ENCODE measurements around the gene NCF2.

NCF2 gene

DNA sequence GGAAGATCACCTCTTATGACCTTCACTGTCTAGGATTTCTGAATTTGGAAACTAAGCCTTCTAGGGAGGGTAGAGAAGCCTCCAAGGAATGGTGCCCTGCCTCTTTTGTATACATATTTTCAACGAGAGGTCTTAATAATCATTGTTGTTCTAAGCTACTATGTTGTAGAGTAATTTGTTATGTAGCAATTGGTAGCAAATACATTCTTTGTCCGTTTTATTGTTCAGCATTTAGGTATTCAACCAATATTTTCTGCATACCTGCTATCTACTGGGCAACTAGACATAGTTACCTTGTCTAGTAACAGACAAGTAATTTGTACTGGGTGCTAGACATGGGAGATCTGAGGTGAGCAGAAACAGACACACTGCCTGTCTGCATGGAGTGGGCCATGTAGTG lies 20.8 kb upstream of the NCF2 start:
- no peak for DNase-seq

DNA sequence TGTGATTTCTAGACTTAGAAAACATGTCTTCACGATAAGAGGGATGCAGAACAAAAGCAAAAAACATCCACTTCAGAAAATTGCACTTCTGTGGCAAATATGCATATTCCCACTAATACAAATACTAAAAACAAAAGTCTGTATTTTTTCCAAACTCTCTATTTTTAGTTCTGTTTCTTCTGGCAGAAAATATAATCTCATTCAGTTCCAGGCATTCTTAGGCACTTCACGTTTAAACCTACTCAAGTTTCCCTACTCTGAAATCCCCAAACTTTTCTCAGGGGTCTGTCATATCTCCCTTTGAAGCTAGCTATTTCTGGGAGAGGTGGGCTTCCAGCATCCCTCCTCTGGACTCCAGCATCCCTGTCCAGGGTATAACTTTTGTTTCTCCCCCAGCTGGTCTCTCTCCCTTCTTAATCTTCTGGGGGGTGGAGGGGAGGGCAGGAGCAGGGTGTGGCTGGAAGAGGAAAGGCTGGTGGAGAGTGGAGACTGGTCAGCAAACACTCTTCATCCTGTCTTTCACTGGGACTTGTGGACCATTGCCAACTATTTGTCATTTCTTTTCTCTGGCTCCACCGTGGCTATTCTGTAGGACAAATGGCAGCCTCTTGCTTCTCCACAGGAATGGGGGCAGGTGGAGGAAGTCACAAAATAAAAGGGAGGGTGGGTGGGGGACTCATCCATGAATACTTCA lies 19.6 kb upstream of the NCF2 start:
- DNase-seq = no peak

DNA sequence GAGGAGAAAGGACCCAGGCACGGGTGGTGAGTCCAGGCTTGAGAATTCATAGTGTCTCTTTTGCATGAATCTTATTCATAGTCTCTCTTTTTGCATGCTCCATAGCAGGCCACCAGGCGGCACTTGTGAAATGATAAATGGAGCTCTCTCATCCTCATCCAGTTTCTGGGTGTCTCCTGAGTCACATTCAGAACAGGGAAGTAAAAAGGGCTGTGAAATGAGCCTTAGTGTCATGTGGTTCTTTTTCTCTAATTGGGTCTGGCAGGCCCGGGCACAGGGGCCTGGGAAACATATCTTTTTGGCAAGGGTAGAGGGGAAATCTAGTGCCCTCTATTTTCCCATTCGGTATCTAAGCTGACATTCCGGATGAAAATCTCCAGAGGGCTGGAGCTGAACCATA lies 19.1 kb upstream of the NCF2 start:
- DNase-seq = no peak

DNA sequence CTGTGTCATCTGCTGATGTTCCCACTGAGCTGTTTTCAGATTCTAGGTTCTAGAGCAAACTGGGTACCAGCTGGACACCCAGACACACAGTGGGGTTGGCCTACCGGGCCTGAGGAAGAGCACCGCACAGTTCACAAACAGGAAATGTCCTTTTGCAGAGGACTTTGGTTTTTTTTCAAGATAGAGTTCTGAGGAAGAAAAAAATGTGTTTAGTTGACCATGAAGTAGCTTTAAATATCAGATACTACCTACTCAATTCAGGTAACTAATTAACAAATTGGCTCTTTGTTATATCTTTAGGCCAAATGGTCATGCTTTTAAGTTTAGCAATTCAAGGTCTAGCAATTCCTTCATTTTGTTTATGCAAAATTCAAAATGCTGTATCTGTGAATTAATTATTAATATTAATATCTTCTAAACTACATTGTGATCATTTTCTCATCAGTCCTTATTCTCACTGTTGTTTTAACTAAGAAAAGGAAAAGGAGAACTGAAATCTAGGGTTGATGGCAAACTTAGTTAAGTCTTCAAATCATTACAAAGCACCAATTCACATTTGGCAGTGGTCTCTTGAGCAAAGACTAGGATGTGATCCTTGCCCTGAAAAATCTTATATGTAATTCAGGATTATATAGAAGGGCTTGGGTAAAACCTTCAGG lies 17.2 kb upstream of the NCF2 start:
- DNase-seq = no peak

DNA sequence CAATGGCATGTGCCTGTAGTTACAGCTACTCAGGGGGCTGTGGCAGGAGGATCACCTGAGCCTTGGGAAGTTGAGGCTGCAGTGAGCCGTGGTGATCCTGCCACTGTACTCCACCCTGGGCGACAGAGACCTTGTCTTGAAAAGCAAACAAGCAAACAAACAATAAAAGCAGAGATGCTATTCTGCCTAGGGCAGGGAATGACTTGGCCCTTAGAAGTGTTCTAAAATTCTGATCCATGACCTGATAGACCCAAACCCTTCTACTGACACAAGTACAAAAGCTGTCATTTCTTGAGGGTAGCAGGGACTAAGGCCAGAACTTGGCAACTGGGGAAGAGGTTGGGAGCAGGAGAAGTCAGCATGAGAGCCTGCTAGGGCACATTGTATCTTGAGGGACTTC lies 15.6 kb upstream of the NCF2 start:
- DNase-seq = no peak

DNA sequence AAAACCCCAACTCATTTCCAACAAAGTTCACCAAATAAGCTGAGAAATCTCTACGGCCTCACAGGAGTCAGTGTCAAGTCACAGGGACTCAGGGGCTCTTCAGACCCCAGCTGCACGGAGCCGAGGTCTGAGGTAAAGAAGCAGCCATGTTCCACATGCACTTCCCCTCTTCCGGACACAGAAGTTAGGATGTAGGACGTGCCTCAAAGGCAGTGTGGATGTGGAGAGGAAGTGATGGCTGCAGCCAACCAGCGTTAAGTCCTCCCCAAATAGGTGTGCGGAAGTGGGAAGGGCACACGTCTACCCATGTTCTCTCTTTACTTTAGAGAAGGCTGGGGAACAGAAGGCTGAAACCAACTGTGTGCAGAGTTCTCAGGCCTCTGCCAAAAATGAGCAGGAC lies 14.6 kb upstream of the NCF2 start:
- DNase-seq = no peak

DNA sequence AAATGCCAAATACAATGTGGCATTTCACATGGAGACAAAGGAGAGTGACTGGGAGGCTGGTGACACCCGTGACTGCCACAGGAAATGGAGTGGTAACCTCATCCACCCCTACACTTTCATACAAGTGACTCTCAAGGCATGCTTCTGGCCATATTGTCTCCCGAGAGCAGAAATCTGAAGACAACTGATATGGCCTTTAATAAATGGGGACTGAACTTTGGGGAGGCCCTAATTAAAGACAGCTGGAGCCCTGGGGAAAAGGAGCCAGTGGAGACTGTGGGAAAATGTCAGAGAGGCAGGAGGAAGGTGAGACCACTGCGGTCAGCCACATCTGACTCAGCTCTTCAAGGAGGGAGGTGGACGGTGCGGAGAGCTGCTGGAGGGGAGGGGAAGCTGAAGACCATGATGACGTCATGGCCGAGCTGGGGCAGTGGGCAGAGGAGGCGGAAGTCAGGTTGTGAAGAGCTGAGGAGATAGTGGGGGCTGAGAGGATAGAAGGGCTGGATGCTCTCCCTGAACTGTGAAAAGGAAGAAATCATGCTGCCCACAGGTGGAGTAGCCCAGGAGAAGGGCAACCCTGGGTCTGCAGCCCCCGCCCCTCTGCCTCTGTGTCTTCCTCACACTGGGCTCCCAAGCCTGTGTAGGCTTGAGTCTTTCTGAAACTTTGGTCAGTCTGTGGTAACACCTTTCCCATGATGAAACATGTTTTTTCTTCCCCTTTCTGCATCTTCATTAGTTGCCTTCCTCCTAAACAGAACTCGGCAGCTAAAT lies 14.0 kb upstream of the NCF2 start:
- DNase-seq = no peak

DNA sequence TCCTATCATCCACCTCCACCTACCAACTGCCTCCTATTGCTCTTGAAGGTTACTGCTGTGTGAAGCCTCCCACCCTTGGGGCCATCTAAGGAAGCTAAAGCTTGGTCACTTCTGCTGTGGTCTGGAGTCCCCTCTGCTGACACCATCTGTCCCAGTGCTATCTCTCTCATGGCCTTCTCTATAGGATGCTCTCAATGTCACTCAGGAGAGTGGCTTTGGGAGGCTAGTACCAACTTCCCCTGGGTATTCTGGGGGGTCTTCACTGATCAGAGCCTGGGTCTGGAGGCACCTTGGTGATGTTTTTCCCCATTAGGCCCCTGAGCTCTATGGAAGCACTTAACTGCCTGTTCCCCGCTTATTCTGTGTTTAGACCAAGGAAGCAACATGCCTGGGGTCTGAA lies 12.3 kb upstream of the NCF2 start:
- no peak for DNase-seq

DNA sequence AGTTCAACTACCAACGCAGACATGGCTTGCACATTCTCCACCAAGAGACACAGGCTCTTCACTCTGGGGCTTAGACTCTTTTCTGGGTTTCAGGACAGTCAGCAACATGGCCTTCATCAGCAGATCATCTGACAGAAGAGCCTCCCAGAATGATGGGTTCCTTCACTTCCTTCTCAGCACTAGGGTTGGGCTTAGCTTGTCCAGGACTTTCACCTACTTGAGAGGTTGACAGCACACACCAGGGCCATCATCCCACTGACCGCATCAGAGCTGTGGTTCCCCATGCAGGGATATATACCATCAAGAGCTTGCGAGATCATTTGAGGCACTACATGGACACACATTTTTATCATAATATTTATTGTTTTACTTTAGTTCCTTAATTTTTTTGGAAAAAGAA lies 10.4 kb upstream of the NCF2 start:
- no peak for DNase-seq

DNA sequence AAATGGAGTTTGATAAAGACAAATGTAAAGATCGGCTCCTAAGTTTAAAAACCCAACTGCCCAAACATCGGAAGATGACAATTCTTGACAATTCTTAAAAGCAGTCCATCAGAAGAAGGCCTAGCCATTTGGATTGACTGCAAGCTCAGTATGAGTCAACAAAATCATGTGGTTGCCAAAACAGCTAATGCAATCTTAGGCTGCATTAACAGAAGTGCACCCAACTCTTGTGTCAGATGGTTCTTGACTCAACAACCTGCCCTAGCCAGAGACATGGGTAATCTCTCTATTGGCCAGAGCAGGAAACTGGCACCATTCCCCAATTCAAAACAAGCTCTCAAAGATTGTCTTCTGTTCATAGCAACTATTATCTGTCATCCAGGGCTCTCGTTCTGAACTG lies 9.9 kb upstream of the NCF2 start:
- DNase-seq = no peak

DNA sequence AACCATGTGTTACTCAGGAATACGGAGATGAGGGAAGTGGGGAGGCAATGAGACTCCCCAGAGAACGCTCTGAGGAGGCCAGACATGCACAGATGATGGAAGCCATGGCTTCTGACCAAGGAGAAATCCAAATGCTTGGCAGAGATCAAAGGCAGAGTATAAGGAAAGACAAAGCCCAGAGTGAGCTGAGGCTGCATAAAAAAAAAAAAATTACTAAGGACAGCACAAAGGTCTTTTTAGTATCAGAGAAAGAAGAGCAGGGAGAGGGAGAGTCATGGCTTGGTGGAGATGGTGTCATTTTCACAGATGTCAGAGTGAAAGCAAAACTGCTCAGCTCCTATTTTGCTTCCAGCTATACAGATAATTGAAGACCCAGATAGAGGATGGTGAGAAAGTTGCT lies 8.1 kb upstream of the NCF2 start:
- no peak for DNase-seq

DNA sequence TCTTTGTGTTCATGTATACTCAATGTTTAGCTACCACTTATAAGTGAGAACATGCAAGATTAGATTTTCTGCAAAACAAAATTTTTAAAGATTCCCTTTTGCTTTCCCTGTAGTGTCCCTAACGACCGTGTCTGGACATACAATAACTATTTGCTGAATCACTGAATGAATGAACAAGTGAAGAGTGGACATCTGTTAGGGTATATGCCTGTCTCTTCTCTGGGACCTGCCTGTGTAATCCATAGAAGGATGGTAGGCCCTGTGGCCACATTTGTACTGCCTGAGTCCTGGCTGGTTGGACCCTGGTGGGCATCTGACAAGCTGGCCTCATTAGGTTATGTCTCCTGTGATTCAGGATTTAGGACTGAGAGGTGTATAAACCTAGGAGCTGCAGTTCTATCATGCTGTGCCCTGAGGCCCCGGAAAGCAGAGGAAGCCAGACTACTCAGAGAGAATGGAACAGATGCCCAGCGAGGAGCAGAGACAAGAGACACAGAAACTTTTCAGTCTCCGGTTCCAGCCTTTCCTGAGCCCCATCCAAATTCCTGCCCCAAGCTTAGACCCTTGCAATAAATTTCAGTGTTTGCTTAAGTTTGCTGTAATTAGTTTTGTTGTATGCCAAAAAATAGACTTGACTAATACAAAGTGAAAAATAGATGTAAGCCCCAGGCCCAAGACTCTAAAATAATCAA lies 7.5 kb upstream of the NCF2 start:
- DNase-seq = no peak

DNA sequence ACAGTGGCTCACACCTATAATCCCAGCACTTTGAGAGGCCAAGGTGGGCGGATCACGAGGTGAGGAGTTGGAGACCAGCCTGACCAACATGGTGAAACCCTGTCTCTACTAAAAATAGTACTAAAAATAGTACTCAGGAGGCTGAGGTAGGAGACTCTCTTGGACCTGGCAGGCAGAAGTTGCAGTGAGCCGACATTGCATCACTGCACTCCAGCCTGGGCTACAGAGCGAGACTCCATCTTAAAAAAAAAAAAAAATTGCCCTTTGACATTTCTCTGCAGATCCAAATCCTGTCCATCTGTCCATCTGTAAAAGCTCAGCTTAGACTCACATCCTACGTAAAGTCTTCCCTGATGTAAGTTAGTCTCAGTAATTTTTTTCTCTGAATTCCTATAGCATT lies 6.2 kb upstream of the NCF2 start:
- no peak for DNase-seq

DNA sequence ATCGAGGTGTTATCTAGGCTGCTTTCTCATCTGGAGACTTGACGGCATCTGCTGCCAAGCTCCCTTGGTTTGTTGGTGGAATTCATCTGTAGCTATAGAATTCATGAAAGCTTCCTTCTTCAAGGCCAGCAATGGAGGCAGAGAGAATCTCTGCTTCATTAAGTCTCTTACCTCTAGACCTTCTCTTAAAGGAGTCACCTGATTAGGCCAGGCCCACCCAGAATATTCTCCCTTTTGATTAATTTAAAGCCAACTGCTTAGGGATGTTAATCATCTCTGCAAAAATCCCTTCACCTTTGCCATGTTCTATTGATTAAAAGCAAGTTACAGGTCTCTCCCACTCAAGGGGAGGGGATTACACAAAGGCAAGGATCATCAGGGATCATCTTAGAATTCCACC lies 5.3 kb upstream of the NCF2 start:
- no peak for DNase-seq

DNA sequence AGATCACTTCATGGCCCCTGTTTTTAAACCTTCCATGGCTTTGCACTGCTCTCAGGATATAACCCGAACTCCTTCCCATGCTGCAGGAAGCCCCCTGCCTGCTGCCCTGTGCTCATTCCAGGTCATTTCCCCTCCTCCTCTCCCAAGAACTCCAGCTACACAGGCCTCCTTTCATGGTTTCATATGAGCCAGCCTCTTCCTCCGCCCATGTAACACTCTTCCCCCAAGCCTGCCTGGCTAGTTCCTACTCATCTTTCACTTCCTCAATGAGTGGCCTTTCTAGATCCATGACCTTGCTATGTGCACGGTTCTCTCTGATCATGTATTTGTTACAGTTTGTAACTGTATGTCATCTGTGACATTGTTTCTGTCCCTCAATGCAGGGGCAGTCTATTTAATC lies 3.1 kb upstream of the NCF2 start:
- no peak for DNase-seq

DNA sequence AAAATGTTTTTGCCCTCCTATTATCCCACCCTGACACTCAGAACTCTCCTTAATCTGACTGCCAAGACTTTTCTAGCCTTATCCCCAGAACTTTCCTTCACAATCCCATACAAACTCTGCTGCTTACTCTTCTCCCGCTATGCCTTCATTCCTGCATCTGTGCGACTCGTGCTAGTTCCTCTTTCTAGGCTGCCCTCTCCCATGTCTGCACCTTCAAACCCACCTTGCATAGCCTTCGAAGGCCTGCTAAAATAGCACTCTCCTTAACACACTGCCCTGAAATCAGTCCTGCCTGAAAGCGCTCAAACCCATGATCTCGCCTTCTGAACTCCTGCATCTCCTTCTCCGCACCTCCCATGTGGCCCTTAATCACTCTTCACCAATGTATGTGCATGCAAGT lies 2.5 kb upstream of the NCF2 start:
- DNase-seq = no peak

DNA sequence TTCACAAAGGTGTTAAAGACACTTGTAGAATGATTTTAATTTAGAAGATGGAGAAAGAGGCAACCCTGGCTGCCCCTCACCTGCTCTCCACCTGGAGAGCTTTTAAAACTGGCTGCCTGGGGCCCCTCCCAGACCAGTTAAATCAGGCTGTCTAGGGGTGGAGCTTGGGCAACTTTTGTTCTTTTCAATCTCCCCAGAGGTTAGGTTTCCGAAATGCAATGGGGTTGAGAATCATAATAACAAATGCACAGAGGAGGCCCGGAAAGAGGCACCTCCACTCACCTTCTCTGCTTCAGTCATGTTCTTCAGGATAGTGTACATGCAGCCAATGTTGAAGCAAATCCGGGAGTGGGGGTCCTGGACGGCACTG lies 400 bp downstream of the NCF2 start:
- no peak for DNase-seq

DNA sequence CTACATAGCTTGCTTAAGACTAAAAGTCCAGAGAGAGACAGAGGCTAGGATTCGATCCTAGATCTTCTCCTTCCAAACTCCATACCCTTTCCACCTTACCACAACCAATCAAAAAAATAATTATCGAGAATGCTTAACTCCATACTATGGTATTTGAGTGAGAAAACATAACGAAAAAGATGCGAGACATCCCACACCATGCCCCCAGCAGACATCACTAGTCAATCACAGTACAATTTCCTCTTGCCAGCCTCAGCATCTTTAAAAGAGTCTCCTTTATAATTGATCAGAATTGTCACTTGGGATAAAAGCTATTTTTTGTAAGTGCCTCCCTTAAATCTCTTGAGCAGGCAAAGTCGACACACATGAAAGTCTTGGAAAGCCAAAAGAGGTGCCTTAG lies 875 bp downstream of the NCF2 start:
- DNase-seq = no peak

DNA sequence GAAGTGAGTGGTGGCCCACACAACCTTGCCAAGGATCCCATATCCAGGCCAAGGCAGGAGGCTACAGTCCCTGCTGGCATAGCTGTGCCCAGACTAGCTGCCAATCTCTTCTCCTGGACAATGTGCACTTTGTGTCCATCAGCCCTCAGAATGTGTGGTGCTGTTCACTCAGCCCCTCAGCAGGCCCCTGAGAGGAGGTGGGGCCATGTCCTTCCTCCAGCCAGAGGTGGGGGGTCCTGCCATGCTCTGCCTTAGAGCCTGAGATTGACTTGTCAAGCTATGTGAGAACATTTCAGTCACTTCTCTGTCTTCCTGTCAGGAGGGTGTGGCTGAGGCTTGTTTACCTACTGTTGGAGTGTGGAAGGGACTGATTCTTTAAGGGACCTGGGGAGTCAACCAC lies 1.4 kb downstream of the NCF2 start:
- no peak for DNase-seq

DNA sequence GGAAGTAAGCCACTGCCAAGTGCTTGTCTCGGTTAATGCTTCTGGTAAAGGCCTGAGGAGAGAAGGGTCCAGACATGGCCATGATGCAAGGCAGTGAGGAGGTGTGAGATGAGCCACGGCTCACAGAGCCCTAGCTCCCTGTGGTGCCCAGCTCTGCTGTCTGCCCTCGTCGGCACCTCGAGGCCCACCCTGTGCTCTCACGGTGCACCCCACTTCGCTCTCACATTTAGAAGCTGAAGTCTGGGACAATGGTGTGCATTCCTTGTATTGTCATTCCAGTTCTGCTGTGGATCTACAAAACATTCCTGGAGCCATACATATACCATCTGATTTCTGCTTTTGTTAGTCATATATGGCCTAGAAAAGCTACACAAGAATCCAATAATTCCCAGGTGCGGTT lies 3.3 kb downstream of the NCF2 start:
- DNase-seq = no peak

DNA sequence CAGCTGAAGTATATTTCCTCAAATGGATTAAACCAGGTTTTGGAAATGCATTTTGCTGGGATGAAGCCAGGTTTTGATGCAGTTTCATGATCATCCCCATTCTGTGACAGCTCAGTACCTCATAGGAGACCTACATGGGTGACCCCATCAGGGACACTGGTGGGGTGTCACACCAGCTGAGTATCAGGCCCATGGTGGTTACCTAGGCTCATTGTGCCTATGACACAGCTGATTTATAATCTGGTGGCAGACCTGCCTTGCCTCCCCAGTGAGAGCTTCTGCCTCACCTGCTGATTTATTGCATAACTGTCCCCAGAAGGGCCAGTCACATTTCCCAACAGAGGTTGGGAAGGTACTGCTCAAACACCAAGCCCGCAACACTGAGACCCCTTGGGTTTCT lies 3.8 kb downstream of the NCF2 start:
- no peak for DNase-seq

DNA sequence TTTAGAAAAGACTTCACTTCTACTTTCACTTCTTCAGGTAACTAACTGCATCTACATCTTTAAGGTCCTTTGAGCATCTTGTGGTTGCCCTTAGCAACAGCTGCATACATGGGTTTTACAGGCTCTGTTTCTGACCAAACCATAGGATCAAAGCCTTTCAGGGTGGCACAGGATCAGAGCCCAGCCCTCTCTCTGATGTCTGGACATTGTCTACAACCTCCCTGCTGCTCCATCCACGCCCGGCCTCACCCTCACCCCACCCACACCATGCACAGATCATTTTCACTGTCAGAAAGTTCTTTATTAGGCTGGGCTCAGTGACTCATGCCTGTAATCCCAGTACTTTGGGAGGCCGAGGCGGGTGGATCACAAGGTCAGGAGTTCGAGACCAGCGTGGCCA lies 5.2 kb downstream of the NCF2 start:
- DNase-seq = no peak

DNA sequence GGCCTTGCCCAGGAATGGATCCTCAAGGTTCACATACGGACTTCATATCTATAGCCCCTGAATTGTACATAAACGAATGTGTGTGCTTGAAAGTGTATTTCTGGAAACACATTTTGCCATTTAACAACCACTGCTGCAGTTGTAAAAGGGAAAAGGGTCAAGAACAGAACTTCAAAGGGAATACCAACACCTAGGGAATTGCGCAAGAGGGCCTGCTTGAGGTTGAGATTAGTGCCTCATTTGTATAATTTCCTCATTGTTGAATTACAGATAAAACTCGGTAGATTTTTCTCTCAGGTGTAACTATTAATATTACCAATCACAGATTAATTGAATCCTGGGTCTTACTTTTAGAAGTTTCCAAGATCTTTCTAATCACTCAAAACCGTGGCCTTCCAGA lies 6.1 kb downstream of the NCF2 start:
- no peak for DNase-seq

DNA sequence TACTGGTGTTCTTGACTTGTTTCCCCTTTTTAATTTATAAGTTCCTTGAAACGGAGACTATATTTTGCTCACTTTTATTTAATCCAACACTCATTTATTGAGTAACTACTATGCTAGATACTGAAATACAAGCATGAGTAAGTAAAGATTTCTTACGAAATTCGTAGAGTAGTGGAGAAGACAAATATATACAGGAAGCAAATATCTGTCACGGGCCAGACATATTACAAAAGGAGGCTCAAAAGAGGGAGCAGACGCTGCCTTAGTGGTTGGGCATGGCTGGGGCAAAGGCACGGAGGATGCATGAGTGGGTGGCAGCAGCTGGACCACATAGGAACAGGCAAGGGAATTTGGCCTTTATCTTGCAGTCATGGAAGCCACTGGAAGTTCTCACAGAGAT lies 6.8 kb downstream of the NCF2 start:
- DNase-seq = no peak
